GM18907 (cell line): Measurements from ENCODE around the gene ITPR3.
A peak's percentile ranks its signal among the peaks of the same experiment; 100 is the strongest.

Experiments used
- ATAC-seq: cut with Tn5 transposase; IDR thresholded peaks from one replicate; pipeline ENCODE4 v1.9.1; 2021; ENCODE audit warnings: mild to moderate bottlenecking, moderate library complexity; ENCODE audit not compliant: unreplicated experiment

ITPR3 gene

DNA sequence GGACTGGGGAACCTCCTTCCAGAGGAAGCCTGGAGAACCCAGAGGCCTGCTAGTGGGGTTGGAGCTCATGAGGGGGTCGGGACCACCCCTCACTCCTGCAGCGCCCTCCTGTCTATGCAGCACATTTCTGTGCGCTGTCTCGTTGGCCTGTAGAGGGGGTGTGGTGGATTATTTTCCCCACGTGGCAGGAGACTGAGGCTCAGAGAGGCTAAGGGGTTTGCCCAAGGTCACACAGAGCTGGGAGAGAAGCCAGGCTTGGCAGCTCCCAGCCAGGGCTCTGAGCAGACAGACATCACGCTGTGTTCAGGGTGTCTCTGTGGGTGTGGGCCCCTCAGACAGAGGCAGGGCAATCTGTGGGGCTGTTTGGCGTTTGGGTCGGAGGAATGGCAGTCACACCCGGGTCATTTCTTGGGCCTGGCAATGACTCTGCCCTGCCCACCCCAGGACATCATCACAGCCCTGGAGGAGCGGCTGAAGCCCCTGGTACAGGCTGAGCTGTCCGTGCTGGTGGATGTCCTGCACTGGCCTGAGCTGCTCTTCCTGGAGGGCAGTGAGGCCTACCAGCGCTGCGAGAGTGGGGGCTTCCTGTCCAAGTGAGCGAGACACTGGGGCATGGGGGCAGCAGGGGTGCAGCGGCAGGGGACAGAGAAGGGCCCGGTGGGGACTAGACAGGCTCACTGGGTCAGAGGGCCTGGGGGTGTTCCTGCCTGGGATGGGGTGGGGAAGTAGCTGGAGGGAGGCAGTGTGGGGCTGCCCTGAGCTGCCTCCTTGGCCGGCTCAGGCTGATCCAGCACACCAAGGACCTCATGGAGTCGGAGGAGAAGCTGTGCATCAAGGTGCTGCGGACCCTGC lies 62.7 kb downstream of the ITPR3 start:
- no peak for ATAC-seq

DNA sequence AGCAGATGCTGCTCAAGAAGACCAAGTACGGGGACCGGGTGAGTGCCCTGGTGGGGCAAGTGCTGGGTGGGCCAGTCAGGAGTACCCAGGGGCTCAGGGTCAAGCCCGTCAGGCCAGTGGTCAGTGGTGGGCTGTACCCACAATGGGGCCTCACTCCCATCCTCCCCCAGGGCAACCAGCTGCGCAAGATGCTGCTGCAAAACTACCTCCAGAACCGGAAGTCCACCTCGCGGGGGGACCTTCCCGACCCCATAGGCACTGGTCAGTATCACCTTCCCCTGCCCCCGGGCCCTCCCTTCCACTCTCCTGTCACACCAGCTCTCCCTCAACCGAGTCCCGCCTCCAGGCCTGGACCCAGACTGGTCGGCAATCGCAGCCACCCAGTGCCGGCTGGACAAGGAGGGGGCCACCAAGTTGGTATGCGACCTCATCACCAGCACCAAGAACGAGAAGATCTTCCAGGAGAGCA lies 63.3 kb downstream of the ITPR3 start:
- ATAC-seq, result no peak

- ATAC-seq, result no peak
Observed at GRCh38 chr6:33684983-33685382, 63.9 kb downstream of the ITPR3 start.

DNA sequence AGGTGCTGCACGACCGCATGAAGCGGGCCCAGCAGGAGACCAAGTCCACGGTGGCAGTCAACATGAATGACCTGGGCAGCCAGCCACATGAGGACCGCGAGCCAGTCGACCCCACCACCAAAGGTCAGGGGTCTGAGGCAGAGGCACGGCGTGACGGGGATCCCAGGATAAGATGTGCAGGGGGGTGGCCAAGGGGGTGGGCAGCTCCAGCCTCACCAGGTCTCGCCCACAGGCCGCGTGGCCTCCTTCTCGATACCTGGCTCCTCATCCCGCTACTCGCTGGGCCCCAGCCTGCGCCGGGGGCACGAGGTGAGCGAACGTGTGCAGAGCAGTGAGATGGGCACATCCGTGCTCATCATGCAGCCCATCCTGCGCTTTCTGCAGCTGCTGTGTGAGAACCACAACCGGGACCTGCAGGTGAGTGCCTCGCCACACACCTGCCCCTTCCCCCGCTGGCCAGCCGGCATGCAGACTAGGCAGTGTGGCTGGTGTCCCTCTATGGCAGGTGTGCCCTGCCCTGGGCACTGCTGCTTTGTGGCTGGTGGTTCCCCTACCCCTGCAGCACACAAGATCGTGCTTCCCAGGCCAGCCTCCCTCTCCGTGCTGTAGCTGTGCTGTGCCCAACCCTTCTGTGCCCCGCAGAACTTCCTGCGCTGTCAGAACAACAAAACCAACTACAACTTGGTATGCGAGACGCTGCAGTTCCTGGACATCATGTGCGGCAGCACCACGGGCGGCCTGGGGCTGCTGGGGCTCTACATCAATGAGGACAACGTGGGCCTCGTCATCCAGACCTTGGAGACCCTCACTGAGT lies 64.5 kb downstream of the ITPR3 start:
- ATAC-seq, result no peak

DNA sequence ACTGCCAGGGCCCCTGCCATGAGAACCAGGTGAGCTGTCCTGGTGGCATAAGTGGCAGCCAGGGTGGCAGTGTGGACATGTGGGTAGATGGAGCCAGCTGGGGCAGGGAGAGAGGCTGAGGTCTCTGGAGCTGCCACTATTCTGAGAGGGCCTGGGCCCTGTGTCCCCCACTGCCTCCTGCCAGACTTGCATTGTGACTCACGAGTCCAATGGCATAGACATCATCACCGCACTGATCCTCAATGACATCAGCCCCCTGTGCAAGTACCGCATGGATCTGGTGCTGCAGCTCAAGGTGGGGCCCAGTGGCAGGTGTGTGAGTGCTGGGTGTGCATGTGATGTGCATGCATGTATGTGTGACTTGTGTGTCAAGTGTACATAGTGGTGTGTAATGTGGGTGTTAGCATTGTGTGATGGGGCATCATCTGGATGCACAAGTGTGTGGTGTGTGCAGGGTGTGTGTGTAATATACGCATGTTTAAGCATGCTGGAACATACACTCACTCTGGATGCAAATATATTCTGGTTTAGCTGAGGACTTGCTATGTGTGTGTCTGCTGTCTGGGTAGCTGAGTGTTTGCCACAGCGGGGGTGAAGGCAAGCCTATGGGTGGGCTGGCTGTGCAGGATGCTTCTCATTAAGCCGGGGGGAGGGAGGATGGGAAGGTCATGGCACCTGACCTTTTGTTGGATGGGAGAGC lies 65.3 kb downstream of the ITPR3 start:
- ATAC-seq, result no peak

DNA sequence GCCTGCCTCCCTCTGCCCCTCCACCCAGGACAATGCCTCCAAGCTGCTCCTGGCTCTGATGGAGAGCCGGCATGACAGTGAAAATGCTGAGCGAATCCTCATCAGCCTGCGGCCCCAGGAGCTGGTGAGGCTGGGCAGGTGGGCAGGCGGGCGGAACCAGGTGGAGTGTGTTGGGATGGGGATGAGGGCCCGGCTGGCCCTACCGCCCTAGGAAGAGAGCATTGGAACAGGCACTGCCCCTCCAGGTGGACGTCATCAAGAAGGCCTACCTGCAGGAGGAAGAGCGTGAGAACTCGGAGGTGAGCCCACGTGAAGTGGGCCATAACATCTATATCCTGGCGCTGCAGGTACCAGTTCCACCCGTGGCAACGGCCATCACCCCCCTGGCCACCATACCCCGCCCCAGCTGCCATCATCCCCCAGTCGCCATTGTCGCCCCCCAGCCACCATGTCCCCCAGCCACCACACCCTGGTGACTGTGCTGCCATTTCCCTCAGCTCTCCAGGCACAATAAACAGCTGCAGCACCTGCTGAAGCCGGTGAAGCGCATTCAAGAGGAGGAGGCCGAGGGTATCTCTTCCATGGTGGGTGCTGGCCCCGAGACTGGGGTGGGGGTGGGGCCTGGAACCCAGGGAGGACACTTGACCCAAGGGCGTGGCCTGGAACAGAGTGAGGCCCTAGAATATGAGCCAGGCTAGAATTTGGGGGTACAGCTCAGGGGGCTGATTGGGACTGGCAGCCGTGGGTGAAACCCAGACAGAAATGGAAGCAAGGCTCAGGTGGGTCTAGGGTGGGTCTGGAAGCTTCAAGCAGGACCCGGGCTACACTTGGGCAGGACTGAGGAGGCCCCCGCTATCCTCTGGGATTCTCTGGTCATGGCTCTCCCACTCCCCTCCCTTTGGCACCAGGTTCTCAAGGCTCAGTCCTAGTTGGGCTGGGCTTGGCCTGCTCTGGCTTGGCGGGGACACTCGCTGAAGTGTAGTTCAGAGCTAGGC lies 66.2 kb downstream of the ITPR3 start:
- ATAC-seq, result no peak

- ATAC-seq, result no peak
Observed at GRCh38 chr6:33688006-33688405, 66.9 kb downstream of the ITPR3 start.

- ATAC-seq, result no peak
Observed at GRCh38 chr6:33688451-33689147, 67.5 kb downstream of the ITPR3 start.

GRCh38 chr6:33689148-33689494 lies 68.0 kb downstream of the ITPR3 start:
- ATAC-seq, result no peak

DNA sequence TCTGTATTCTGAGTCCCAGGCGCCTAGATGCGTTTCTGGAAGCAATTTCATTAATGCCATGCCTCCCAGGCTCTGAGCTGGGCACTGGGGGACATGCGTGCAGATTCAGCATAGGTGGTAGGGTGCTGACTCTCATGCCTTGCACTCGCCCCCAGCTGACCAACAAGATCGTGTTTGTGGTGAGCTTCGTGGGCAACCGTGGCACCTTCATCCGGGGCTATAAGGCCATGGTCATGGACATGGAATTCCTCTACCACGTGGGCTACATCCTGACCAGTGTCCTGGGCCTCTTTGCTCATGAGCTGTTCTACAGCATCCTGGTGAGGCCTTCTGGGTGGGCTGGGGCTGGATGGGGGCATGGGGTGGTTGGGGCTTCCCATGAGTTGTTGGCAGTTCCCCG lies 68.8 kb downstream of the ITPR3 start:
- no peak for ATAC-seq

DNA sequence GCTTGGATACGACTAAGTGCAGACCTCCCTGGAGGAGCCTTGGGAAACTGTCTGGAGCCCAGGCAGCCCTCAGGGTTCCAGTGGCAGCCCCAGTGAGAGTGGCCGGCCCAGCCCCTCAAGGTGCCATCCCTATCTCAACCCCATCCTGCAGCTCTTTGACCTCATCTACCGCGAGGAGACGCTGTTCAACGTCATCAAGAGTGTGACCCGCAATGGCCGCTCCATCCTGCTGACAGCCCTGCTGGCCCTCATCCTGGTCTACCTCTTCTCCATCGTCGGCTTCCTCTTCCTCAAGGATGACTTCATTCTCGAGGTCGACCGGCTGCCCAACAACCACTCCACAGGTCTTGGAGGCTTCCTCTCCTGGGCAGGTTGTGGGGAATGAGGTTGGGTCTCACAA lies 69.6 kb downstream of the ITPR3 start:
- no peak for ATAC-seq

- ATAC-seq, result no peak
Observed at GRCh38 chr6:33691456-33692077, 70.4 kb downstream of the ITPR3 start.

- ATAC-seq, result no peak
Observed at GRCh38 chr6:33692078-33692759, 71.1 kb downstream of the ITPR3 start.

DNA sequence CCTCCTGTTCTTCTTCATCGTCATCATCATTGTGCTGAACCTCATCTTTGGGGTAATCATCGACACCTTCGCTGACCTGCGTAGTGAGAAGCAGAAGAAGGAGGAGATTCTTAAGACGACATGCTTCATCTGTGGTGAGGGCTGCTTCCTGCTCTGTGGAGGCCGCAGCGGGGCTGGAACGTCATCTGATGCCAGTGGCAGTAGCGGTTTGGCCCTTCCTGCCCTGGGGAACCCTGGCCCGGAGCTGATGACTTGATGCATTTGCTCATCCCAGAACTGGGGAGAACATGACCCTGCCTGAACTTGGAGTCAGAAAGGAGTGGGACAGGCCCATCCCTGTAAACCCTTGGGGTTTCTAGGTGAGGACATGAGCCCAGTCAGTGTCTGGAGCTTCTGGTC lies 71.6 kb downstream of the ITPR3 start:
- peak; percentile 41 for ATAC-seq

GRCh38 chr6:33693186-33694105 lies 72.3 kb downstream of the ITPR3 start:
- ATAC-seq, result no peak

DNA sequence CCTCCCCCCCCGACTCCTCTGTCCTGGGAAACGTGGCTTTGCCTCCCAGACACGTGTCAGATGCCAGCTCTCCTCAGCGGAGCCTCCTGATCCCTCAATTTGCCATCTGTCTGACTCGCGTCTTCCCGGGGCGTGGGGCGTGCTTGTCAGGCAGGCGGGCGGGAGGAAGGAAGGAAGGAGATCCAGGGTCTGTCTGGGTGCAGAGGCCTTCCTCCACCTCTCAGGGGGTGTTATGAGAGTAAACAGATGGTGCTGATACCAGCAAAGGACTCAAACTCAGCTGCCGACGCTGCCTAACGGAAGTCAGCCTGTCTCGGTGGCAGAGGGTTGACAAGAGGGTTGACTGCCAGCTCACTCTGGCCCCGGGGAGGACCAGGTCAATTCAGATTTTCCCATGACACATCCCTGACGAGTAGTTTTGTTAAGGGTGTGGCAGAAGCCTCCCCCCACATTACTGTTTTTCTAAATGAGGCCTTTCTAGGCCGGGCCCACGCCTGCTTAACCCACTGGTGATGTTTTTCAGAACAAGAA lies 73.3 kb downstream of the ITPR3 start:
- no peak for ATAC-seq

DNA sequence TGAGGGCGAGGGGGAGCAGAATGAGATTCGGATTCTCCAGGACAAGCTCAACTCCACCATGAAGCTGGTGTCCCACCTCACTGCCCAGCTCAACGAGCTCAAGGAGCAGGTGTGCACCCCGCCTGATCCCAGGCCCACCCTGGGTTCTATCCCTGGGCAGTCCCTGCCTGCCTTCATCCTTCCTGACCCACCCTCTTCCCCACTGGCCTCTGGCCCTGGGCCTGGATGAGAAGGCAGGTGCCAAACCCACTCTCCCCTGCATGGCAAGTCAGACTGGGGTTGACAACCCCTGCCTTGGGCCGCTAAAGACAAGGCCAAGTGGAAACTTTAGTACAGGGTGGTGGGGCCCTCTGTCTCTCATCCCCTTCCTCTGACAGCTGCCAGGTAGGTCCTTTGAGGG lies 73.9 kb downstream of the ITPR3 start:
- ATAC-seq, result no peak
